A673 (cell line): ENCODE measurements around the gene SH3PXD2B.

Experiments
- CTCF ChIP-seq: fragments of 300-800, 200-600 bp; sonication (generic); conservative IDR thresholded peaks from 2 replicates; pipeline ENCODE4 v1.5.1; 2017; ENCODE audit warnings: low read depth, mild to moderate bottlenecking, antibody characterized with exemption, low read length, moderate library complexity, mixed read lengths
- EZH2 ChIP-seq: fragments of 200-600 bp; sonication (generic); IDR thresholded peaks from 2 replicates; pipeline ENCODE4 v1.6.1; 2017; ENCODE audit warnings: borderline replicate concordance, low read depth, mild to moderate bottlenecking, mixed read lengths, antibody characterized with exemption, low read length; ENCODE audit not compliant: poor library complexity, severe bottlenecking

GRCh38 chr5:172425402-172425801, 28.9 kb downstream of the SH3PXD2B start:
- TF ChIP-seq EZH2 (no peak), CTCF (no peak)
